HL-60 (cell line): ENCODE results near the gene SPDEF.

Experiments
- POLR2AphosphoS5 ChIP-seq: IDR thresholded peaks from 2 replicates; pipeline ENCODE4 v1.6.1; 2012; ENCODE audit warnings: low read depth
- TF ChIP-seq, protein P1 (sequence below): IDR thresholded peaks from 2 replicates; pipeline ENCODE4 v1.6.1; 2012; ENCODE audit warnings: low read depth; ENCODE audit not compliant: insufficient replicate concordance

GRCh38 chr6:34563513-34563870, 7.4 kb upstream of the SPDEF start:
- TF ChIP-seq POLR2AphosphoS5: no peak
- TF ChIP-seq, protein P1, sequence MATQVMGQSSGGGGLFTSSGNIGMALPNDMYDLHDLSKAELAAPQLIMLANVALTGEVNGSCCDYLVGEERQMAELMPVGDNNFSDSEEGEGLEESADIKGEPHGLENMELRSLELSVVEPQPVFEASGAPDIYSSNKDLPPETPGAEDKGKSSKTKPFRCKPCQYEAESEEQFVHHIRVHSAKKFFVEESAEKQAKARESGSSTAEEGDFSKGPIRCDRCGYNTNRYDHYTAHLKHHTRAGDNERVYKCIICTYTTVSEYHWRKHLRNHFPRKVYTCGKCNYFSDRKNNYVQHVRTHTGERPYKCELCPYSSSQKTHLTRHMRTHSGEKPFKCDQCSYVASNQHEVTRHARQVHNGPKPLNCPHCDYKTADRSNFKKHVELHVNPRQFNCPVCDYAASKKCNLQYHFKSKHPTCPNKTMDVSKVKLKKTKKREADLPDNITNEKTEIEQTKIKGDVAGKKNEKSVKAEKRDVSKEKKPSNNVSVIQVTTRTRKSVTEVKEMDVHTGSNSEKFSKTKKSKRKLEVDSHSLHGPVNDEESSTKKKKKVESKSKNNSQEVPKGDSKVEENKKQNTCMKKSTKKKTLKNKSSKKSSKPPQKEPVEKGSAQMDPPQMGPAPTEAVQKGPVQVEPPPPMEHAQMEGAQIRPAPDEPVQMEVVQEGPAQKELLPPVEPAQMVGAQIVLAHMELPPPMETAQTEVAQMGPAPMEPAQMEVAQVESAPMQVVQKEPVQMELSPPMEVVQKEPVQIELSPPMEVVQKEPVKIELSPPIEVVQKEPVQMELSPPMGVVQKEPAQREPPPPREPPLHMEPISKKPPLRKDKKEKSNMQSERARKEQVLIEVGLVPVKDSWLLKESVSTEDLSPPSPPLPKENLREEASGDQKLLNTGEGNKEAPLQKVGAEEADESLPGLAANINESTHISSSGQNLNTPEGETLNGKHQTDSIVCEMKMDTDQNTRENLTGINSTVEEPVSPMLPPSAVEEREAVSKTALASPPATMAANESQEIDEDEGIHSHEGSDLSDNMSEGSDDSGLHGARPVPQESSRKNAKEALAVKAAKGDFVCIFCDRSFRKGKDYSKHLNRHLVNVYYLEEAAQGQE: no peak
